NCI-H187 (cell line): ENCODE results near the gene LMO7.
"Not testable (repeated sequence)": the region's sequence is repeated elsewhere in the genome, so short reads cannot be mapped to it uniquely, and the experiment has no call there.

Experiments used
- DNase-seq, 2 experiments: peaks; one replicate each; lab custom pipeline; 2025; lab: John Stamatoyannopoulos, UW

LMO7 gene

GRCh38 chr13:75771818-75772217 is 135.7 kb downstream of the LMO7 start:
- DNase-seq = no peak

- DNase-seq = no peak
These were observed 138.0 kb downstream of the LMO7 start for GRCh38 chr13:75774176-75774575.

GRCh38 chr13:75776550-75776949 is 140.4 kb downstream of the LMO7 start:
- no peak for DNase-seq

- no peak for DNase-seq
These were observed 143.3 kb downstream of the LMO7 start for GRCh38 chr13:75779393-75779792.

GRCh38 chr13:75780103-75780502 is 144.0 kb downstream of the LMO7 start:
- not testable (repeated sequence) for DNase-seq

GRCh38 chr13:75782985-75783384 is 146.9 kb downstream of the LMO7 start:
- DNase-seq = no peak

GRCh38 chr13:75784003-75784402 is 147.9 kb downstream of the LMO7 start:
- no peak for DNase-seq

- no peak for DNase-seq
These were observed 149.0 kb downstream of the LMO7 start for GRCh38 chr13:75785130-75785529.

- no peak for DNase-seq
These were observed 151.3 kb downstream of the LMO7 start for GRCh38 chr13:75787249-75787928.

GRCh38 chr13:75788481-75788981 is 152.4 kb downstream of the LMO7 start:
- no peak for DNase-seq

GRCh38 chr13:75789451-75790197 is 153.5 kb downstream of the LMO7 start:
- no peak for DNase-seq

GRCh38 chr13:75790198-75790970 is 154.3 kb downstream of the LMO7 start:
- DNase-seq = no peak

- no peak for DNase-seq
These were observed 156.5 kb downstream of the LMO7 start for GRCh38 chr13:75792526-75793187.

- DNase-seq = not testable (repeated sequence)
These were observed 157.0 kb downstream of the LMO7 start for GRCh38 chr13:75793188-75793567.

GRCh38 chr13:75794663-75795062 is 158.5 kb downstream of the LMO7 start:
- no peak for DNase-seq

GRCh38 chr13:75795274-75795673 is 159.1 kb downstream of the LMO7 start:
- no peak for DNase-seq

GRCh38 chr13:75796825-75797224 is 160.7 kb downstream of the LMO7 start:
- DNase-seq = no peak

GRCh38 chr13:75797239-75797638 is 161.1 kb downstream of the LMO7 start:
- no peak for DNase-seq

GRCh38 chr13:75797719-75798118 is 161.6 kb downstream of the LMO7 start:
- no peak for DNase-seq

- no peak for DNase-seq
These were observed 162.5 kb downstream of the LMO7 start for GRCh38 chr13:75798353-75799255.

GRCh38 chr13:75800545-75800944 is 164.4 kb downstream of the LMO7 start:
- no peak for DNase-seq
